ENCODE results near the gene SLC20A1.

- TF ChIP-seq CTCF (IDR thresholded peaks at IDR 0.05; ENCODE audit: borderline replicate concordance, extremely low read depth, low read length, poor library complexity, severe bottlenecking) (no peak), EZH2 (IDR thresholded peaks at IDR 0.05; ENCODE audit: borderline replicate concordance, low read depth, low read length, severe bottlenecking) (no peak)
Measured at GRCh38 chr2:112670252-112671022, 24.7 kb downstream of the SLC20A1 start.

Data from DND-41 (cell line).